Measurements from ENCODE around the gene ATF6B. TPM values are rescaled to one million over a fixed set of nuclear protein-coding genes. Genes with fewer than 3 reads are reported as not detected.

Gene ATF6B
- total RNA-seq, 4 donors from 2014 or later = 46.8 to 102 (median 54.1) TPM

GRCh38 chr6:32120573-32121059, 7.4 kb downstream of the ATF6B start:
- WGBS, 2 donors = 94% methylated on average over 12 of the region's 12 CpGs
- no peak for DNase-seq (ENCODE audit: low spot score in 2 of 2)
- intact Hi-C loops (cut with DNase I; ENCODE audit: low total_unique reads) = loop anchor here (10.0 kb wide), 1 partner anchor 74 kb away; the partner anchor contains the start of genes GPSM3 and PBX2

GRCh38 chr6:32118782-32119628, 9.0 kb downstream of the ATF6B start:
- TF ChIP-seq POLR2A (IDR thresholded peaks at IDR 0.05) (no peak), CTCF (IDR thresholded peaks at IDR 0.05) (peak in 1 of 3 donors; percentile 84)
- WGBS, 2 donors = 24% methylated on average over 17 of the region's 17 CpGs
- H3K4me3 ChIP-seq (ENCODE audit: low read depth, poor library complexity, severe bottlenecking) = no peak overlapping the region
- DNase-seq (ENCODE audit: low spot score in 2 of 2) = peak; percentile 74 to 96
- intact Hi-C loops (cut with DNase I; ENCODE audit: low total_unique reads) = no loop called here

More at GRCh38 chr6:32120573-32121059, 7.4 kb downstream of the ATF6B start:
- no peak overlapping the region for H3K4me3 ChIP-seq (ENCODE audit: low read depth, poor library complexity, severe bottlenecking)
- TF ChIP-seq POLR2A (IDR thresholded peaks at IDR 0.05) (no peak), CTCF (IDR thresholded peaks at IDR 0.05) (no peak)

- H3K4me3 ChIP-seq (ENCODE audit: low read depth, poor library complexity, severe bottlenecking) = no peak overlapping the region
- no peak for TF ChIP-seq POLR2A (IDR thresholded peaks at IDR 0.05)
- TF ChIP-seq CTCF (IDR thresholded peaks at IDR 0.05) = no peak
- peak in 1 of 2 donors; percentile 79 for DNase-seq (ENCODE audit: low spot score in 2 of 2)
- 91 to 92% methylated on average over 9 of the region's 9 CpGs for WGBS, 2 donors
- intact Hi-C loops (cut with DNase I; ENCODE audit: low total_unique reads) = no loop called here
Observed at GRCh38 chr6:32117461-32117860, 10.6 kb downstream of the ATF6B start.

GRCh38 chr6:32116674-32117073, 11.4 kb downstream of the ATF6B start:
- TF ChIP-seq CTCF (IDR thresholded peaks at IDR 0.05) (no peak), POLR2A (IDR thresholded peaks at IDR 0.05) (no peak)
- no peak overlapping the region for H3K4me3 ChIP-seq (ENCODE audit: low read depth, poor library complexity, severe bottlenecking)
- DNase-seq (ENCODE audit: low spot score in 2 of 2) = peak in 1 of 2 donors; percentile 56
- WGBS, 2 donors = 92 to 94% methylated on average over 7 of the region's 7 CpGs
- intact Hi-C loops (cut with DNase I; ENCODE audit: low total_unique reads) = no loop called here

GRCh38 chr6:32115623-32116022, 12.4 kb downstream of the ATF6B start:
- no peak overlapping the region for H3K4me3 ChIP-seq (ENCODE audit: low read depth, poor library complexity, severe bottlenecking)
- 80 to 85% methylated on average over 6 of the region's 6 CpGs for WGBS, 2 donors
- peak in 1 of 2 donors; percentile 86 for DNase-seq (ENCODE audit: low spot score in 2 of 2)
- TF ChIP-seq POLR2A (IDR thresholded peaks at IDR 0.05) (no peak), CTCF (IDR thresholded peaks at IDR 0.05) (no peak)
- intact Hi-C loops (cut with DNase I; ENCODE audit: low total_unique reads) = no loop called here

All from lower leg skin (tissue), 4 donors.